ENCODE measurements around the gene MED27.

DNA sequence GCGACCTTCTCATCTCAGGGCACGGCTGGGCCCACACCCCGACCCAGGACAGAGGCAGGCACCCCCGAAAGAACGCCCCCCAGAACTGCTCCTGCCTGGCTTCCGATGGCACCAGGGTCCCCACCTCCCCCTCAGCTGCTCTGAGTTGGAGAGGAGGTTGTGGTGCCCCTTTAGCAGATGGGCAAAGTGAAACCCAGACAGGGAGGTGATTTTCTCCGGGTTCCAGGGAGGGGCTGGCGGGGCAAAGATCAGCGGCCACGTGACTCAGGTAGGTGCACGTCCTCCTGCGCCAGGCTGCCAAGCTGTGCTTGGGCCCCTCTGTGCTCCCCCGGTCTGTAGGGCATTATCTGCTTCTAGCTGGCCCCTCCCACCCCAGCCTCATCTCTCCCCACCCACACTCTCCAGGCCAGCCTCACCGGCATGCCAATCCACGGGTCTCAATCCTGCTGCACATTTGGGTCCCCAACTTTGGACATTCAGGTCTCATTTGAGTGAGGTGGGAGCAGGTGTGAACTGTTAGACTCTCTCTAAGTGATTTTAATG, 254.6 kb downstream of the MED27 start:
- TF ChIP-seq, protein P1, sequence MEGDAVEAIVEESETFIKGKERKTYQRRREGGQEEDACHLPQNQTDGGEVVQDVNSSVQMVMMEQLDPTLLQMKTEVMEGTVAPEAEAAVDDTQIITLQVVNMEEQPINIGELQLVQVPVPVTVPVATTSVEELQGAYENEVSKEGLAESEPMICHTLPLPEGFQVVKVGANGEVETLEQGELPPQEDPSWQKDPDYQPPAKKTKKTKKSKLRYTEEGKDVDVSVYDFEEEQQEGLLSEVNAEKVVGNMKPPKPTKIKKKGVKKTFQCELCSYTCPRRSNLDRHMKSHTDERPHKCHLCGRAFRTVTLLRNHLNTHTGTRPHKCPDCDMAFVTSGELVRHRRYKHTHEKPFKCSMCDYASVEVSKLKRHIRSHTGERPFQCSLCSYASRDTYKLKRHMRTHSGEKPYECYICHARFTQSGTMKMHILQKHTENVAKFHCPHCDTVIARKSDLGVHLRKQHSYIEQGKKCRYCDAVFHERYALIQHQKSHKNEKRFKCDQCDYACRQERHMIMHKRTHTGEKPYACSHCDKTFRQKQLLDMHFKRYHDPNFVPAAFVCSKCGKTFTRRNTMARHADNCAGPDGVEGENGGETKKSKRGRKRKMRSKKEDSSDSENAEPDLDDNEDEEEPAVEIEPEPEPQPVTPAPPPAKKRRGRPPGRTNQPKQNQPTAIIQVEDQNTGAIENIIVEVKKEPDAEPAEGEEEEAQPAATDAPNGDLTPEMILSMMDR (IDR thresholded peaks at IDR 0.05; ENCODE audit: low read depth, low read length) = no peak
- TF ChIP-seq POLR2A (IDR thresholded peaks at IDR 0.05; ENCODE audit: extremely low read depth, insufficient read length) = no peak
- TF ChIP-seq, protein P2, sequence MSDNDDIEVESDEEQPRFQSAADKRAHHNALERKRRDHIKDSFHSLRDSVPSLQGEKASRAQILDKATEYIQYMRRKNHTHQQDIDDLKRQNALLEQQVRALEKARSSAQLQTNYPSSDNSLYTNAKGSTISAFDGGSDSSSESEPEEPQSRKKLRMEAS (IDR thresholded peaks at IDR 0.05; ENCODE audit: low read depth, low read length) = no peak
